NCI-H748 treated with DMSO at 0.1 percent for 48 hours (cell line): Measurements from ENCODE around the gene WDR64.

ENCODE experiments used
- DNase-seq: peaks from one replicate; lab custom pipeline; 2025; lab: John Stamatoyannopoulos, UW

WDR64 gene

DNA sequence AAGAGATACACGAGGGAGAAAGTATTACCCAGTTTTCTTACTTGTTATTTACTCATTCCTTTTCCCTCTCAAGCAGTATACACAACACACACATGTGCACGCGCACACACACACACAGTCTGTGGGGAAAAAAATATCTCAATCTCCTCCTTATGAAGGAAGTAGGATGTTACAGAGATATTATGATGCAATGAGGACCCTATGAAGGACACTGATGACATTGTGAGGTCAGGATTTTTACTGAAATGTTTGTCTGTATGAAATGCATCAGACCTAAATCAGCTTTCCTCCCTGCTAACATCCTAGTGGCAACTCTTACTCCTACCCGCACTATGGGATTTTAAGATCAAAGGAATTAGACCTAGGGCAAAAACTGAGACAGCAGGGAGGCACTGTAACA, at the start of gene WDR64:
TSS of gene WDR64 (plus strand) at position 270 of the 400 bp plus-strand sequence. CDS start 204 bp downstream, outside the sequence.
- DNase-seq = no peak

DNA sequence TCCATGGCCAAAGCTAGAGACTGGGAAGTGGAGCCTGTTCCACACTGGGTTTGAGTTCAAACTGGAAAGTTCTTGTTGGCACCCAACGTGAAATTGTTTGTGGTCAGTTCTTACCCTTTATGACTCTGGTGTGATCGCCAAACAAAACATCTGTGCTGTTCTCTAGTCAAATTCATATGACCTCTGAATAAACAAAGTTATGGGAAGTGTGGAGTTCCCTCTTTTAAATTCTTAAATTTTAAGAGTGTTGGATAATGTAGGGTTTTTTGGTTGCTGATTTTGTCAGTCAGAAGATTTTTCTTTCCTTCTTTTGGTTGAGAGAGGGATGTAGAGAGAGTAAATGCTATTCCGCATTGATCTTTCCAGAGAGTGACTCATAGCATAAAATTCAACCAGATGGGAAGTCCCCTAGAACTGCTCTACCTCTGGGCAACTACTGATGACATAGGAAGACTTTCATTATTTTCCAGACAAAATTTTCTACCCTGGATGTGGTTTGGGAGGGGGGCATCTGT, 48.3 kb upstream of the WDR64 start:
- no peak for DNase-seq

DNA sequence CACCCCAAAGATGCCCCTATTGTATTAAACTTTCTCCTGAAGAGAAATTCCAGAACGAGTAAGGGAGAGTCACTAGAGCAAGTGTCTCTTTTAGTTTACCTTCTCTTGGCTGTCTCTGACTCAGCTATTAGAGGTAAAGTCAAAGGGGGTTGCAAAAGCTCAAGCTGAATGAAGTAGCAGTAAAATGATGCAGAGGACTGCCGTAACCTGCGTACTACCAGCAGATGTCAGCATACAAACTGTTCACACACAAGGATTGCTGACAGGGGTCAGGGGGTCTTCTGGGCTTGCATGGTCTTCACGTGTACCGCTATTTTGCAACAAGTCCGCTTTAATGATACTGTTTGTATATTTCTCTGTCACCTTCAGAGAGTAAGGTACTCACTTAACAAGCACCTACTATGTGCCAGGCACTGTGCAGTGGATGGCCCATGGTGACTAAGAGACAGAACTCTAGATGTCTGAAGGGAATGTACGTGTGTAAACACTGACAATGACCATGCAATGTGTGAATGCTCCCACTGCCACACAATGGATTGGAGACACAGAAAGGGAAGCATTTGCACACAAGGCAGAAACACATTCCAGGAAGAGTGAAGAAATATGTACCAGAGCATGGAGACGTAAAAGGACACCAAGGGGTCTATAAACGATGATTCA, 46.8 kb upstream of the WDR64 start:
- no peak for DNase-seq

DNA sequence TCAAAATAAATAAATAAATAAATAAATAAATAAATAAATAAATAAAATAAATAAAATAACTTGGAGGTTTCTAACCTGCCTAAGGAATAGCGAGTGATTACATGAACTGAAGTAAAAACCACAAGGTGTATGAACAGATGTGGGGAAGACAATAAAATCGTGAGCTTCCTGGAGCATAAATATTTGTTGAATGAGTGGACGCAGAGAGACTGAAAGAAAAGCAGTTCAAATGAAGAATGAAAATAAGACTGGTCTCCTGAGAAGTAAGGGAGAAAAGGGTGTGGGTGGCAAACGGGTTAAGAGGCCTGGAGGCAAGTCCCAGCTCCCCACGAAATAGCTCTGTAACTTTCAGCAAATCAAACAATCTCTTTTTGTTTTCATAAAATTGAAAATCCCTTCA, 45.5 kb upstream of the WDR64 start:
- no peak for DNase-seq

DNA sequence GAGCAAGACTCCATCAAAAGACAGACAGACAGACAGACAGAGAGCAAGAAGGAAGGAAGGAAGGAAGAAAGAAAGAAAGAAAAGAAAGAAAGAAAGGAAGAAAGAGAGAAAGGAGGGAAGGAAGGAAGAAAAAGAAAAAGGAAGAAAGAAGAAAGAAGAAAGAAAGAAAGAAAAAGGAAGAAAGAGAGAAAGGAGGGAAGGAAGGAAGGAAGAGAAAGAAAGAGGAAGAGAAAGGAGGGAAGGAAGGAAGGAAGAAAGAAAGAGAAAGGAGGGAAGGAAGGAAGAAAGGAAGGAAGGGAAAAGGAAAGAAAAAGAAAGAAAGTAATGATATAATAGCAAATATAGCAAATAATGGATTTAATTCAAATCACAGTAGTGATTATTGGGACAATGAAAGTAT, 44.6 kb upstream of the WDR64 start:
- DNase-seq = no peak

DNA sequence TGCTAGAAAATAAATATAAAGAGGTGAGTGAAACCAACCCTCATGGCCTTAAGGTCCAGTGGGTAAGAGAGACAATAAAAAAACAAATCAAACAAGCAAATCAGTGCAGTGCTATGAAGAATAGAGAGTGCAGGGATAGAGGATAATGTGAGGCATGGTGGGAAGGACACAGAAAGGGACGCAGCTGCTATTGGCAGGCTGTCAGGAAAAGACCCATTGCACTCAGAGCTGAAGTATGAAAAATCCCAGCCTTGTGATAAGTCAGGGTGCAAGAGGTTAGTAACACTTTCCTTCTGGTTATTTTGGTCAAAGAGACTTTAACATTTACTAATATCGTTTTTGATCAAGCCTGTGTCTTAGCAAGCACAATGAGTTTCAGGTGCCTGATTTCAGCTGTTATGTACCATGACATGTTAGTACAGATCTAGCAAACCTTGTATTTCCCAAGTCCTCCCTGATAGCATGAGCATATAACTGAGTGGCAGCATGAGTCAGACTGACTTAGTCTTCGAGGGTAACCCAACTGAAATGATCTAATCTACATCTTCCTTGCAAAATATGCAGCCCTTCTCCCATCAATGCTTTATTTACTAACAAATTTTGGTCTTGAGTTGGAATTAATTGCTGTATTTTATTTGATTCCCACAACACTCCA, 43.6 kb upstream of the WDR64 start:
- DNase-seq = no peak

DNA sequence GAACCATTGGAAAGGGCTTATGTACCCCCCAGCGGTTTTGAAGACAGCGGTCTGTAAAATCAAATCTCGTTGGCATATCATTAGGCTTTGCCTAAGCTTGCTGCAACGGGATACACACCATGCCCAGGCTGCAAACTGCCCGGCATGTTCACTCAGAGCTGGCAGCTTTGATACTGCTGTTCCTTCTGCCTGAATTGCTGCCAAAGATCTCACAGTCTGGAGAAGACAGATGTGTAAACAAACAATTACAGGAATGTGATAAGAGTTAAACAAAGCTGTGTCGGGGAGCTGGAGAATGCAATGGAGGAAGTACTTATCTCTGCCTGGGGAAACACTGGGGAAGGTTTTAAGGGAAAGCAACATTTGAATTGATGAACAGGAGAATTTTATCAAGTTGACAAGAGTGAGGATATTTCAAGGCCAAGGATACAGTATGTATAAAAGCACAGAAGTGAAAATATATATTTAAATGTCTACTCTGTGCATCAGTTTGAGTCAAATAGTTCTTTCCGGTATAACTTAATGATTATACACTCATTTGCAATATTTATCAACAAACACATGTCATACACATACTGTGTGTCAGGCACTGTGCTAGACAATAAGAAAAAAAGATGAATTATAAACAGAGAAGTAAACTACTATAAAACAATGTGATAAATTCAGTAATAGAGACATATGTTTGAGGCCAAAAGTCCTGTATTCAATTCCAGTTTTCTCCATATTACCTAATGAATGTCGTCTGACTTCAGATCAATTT, 41.8 kb upstream of the WDR64 start:
- DNase-seq = no peak

DNA sequence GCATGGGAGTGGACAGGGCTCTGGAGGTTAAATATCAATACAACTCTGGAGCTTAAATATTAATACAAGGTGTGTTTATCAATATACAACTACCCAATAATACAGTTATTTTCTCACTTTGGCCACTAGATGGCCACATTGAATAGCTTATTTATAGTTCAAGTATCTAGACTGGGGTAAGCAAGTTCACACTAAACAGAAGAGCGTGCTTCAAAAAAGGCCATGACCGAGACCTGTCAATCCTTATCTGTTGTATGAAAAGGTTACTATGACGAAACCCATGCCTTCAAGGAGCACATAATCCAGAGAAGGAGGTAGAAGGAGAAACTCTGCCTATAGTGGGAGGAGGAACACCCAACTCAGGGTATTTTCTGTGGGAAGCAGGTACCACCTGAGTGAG, 41.0 kb upstream of the WDR64 start:
- DNase-seq = peak; percentile 23

DNA sequence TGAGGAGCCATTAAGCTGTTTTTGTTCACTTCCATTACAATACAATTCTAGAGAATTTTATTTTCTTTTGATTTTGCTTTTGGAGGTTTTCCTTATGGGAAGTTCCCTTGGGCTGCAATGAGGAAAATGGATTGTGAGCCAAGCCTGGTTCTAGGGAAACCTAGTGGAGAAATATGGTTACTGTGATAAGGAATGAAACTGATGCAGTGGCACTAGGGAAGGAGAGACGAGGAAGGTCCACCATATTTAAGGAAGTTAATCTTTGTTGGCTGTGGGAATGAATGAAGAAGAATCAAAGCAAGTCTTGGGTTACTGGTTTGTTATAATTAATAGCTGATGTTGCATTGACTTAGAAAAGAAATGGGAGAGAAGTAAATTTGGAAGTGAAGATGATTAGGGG, 40.3 kb upstream of the WDR64 start:
- DNase-seq = no peak

DNA sequence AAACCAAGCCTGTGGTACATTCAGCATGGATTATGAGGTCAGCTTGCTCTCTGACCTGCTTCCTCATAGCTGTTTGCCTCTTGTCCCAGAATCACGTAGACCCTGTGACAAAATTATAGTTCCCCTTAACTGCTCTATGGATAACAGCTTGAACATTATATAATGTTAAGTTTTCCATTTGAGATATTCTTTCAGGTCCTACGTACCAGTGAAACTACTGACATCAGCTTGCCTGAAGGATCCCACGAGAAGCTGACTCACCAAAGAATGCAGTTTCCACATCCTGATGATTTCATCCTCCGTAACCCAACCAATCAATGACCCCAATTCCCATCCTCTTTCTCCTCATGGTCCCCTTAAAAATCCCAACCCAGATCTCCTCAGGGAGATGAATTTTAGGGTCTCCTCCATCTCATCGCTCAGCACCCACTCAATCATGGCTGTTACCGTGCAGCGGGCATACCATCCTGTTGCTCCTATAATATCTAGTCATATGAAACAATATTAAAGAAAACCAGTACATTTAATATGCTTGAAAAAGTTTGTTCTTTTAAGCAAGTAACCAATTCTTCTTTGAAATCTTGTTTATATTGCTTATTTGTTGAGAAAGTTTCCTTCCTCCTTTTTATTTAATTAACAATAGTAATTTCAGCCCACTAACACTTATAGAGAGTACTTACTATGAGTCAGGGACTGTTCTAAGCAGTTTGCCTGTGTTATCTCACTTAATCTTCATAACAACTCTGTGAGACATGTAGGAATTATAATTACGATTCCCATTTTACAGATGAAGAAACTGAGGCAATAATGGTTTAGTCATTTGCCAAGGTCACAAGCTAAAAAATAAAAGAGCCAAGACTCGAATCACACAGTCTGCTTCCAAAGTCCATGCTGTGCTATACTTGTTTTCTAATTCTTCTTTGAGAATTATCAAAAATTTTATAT, 39.3 kb upstream of the WDR64 start:
- DNase-seq = no peak

DNA sequence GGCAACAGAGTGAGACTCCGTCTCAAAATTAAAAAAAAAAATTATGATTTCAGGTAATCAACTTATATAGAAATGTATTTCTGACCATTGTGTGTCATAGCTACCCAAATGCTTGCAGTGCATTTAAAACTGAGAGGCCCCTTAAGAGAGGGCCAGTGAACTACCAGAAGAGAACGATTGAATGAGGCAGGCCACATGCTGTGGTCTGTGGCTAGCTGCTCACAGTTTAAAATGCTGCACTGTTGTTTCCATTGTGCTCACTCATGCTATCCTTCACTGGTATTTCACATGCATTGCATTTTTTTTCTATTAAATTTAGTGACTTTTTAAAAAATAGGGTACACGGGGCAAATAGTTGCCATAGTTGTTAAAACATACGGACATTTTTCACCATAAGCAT, 37.9 kb upstream of the WDR64 start:
- no peak for DNase-seq

DNA sequence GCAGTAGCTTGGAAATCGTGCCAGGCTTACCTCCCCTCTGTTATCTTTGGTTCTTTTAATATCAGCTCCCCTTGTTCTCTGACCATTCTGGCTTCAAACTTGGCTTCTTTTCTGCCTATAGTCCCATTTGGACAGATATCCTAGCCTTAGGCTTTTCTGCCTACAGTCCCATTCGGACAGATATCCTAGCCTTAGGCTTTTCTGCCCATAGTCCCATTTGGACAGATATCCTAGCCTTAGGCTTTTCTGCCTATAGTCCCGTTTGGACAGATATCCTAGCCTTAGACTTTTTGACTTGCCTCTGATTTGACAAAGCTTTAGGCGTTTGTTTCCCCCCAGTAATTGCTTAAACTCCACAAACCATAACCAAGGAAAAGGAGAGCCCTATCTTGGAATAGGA, 37.5 kb upstream of the WDR64 start:
- DNase-seq = no peak

DNA sequence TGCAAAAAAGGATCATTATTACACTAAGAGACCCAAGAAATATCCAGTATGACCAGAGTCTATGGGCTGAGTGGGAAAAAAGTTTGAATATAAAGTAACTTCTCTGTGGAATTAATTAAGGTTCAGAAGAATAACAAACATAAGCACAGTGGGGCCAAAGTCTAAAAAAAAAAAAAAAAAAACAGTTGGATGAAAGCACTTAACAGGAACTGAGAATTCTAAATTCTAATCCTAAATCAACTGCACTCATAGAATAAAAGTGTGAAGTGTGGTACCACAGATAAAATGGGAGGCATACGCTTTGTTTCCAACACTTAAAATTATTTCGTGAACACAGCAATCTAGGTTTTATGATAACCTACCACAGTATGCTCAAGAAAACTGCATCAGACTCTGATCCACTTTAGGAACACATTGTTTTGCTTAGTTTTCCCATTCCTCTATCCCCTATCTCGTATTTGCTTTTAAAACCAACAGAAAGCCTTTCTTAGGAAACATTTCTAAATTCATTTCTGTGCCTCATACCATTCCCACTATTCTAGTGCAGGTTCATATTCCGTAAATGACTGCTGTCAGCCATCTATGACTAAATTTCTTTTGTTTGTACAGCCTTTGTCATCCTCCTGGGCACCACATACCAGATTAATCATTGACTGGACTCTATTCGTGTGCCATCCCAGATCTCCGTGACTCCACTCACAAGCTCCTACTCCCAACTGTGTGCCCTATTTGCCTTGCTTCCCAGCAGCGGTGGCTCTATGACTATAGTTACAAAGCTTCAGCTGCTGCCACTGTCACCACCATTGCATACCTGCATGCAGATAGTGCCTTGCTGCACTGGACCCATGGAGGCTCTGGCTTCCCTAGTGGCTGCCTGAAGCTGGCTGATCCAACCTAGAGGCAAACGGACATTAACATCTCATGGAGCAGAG, 36.8 kb upstream of the WDR64 start:
- no peak for DNase-seq

DNA sequence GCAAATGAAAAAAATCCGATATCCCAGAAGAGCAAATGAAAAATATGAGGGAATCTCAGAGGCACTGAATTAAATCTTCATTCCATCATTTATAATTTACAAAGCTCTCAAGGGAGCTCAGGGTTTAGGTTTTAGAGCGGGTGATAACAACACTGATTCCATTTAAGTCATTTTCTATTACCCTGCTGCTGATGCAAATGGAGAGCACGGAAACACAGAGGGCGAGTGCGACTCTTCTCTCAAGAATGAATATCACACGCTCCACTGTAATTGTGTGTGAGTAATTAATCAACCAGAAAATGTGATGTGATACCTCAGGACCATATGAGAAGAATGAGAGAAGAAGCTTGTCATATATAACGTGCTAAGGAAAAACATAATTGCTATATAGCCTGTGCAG, 34.7 kb upstream of the WDR64 start:
- DNase-seq = no peak

DNA sequence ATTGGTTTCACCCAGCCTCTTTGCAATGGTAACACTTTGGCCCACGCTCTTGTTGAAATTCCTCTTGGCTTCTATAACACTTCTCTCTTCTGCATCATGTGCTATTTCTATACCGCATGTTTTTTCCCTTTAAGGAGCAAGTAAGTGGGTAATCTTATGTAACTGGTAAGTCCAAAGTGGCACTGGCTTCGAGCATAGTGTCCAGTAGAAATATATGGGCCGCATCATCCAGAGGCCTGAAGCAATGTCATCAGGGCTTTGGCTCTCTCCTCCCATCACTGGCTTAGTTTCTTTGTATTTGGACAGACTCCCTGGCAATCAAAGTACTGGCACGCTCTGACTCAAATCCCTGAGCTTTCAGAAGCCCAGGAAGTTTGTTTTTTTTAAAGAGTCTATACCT, 29.4 kb upstream of the WDR64 start:
- DNase-seq = no peak

DNA sequence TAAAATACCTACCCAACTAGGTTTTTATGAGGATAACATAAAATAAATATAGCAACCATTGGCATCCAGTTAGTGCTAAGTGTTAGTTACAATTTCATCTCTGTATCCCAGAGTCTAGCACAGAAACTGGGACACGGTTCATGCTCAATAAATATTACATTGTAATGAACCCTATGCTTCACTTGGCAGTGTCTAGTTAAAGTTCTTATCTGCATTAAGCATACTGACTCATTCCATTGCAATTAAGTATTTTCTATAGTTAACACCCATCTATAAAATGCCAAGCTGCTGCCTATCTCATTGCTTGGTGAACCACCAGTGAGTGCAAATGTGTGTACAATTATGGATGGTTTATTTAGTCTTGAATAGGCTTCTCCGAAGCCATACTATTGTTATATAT, 27.1 kb upstream of the WDR64 start:
- DNase-seq = no peak

DNA sequence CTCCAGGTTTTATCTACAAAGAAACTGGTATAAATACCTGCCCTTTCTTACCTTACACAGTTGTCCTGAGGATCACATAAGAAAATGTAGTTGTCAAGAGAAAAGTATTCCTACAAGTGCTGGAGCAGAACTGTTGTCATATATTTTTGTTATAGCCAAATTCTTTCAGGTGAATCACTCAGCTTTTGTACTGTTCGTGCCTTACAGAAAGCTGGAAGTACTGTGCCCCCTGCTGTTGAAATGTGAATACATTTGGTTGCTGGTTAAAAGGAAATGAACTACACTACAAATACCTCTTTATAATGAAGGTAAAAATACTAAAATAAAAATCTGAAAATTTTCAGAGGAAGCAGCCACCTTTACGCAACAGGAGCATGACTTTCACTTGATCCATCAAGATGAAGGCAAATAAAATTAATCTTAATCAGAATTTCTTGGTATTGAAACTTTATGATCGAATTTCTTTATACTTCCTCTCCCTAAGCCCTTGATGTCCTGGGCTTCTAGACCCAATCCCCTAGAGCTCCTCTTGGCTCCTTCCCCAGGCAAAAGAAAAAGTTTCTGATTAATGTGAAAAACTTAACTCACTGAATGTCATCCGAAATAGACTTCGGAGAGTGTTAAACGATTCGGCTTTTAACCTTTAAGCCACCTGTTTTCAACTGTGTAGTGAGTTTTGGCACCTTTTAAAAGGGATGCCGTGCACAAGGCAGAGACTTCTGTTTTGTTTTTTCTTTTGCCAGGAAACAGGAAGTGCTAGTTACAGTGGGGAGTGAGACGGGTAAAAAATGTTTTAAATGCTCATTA, 24.4 kb upstream of the WDR64 start:
- DNase-seq = no peak

DNA sequence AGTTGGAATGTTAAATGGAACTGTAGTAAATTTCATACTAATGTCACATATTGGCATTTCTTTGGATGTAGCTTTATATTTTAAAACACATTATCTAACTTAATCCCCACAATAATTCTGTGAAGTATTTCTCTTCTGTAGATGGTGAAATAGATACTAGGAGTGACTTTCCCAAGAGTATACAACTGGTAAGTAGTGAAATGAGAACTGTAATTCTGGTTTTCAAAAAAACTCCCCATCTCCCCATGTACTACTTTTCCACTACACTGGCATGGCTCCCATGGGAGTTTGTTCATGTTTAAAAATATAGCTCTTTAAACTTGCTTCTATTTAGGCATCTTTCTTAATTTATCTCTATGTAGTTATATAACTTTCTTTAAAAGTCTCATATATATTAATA, 22.1 kb upstream of the WDR64 start:
- DNase-seq = no peak

DNA sequence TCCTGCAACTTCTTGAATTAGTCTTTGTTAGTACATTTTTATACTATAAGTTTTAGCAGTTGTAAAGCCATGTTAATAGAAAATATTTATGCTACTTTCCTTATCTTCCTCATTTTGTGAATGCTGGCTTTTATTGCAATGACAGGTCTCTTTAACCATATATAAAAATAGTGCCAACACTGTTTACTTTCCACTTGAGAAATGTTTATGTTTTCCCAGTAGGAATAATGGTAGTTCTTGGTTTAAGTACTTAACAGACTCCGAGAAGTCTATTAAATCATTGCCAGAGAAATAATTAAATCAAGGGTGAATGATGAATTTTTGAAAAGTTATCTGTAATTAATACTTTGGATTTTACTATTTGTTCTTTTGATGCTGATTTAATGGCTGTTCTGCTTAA, 21.6 kb upstream of the WDR64 start:
- no peak for DNase-seq

DNA sequence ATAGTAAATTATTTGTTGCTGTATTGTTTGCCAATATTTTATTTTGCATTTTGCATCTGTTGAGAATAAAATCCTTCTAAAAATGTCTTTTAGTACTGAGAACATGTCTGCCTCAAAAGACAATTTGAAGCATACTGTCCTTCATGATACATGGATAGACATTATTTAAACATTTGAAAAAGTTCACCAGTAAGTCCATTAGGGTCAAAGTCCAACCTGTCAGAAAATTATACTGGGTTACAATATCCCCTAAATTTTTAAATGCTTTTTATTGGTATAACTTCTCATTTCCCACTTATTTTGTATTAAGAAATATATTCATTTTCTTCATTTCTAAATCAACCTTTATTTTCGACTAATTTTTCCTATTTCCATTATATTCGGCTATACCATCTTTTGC, 21.2 kb upstream of the WDR64 start:
- DNase-seq = no peak
